AG04450 (cell line): Measurements from ENCODE around the gene CNTNAP5. TPM values are rescaled to one million over a fixed set of nuclear protein-coding genes. Genes with fewer than 3 reads are reported as not detected.

Experiments used
- CTCF ChIA-PET: fragments of 300-600, 350-600 bp; formaldehyde crosslinking; extraction: SDS; loops from one replicate; lab custom pipeline; 2022; ENCODE audit warnings: antibody characterized with exemption, inconsistent platforms; lab: Charles Lee
- POLR2A ChIA-PET: fragments of 350-600 bp; formaldehyde crosslinking; extraction: SDS; loops from one replicate; lab custom pipeline; 2021; ENCODE audit warnings: antibody characterized with exemption, inconsistent platforms; lab: Yijun Ruan, JAX
- DNase-seq: peaks from one replicate; pipeline ENCODE4 v3.0.0-alpha.2; 2011; ENCODE audit warnings: low read depth, low spot score
- H3K27ac ChIP-seq: one replicate; pipeline ENCODE4 v1.5.1; 2012; ENCODE audit warnings: low read depth, low read length, control low read depth
- H3K27me3 ChIP-seq: one replicate; pipeline ENCODE4 v1.6.0; 2012; ENCODE audit warnings: low read length; ENCODE audit not compliant: control insufficient read depth, insufficient read depth
- H3K4me3 ChIP-seq: 2 replicates; pipeline ENCODE4 v1.5.1; 2011; ENCODE audit warnings: mild to moderate bottlenecking, low read depth, low read length, control low read depth
- H3K9me3 ChIP-seq: 2 replicates; pipeline ENCODE4 v1.5.1; 2012; ENCODE audit warnings: low read length; ENCODE audit not compliant: control insufficient read depth, insufficient read depth
- CTCF ChIP-seq: IDR thresholded peaks from 2 replicates; pipeline ENCODE4 v1.5.1; 2011; ENCODE audit warnings: low read depth, low read length, control low read depth, inconsistent platforms
- polyA plus RNA-seq: library from polyadenylated mRNA; depleted of rRNA; stranded (reverse); fragments of >200 nt; gene quantifications from 2 replicates; pipeline ENCODE4 v1.2.3, GENCODE V29; 2011

Gene CNTNAP5
- polyA plus RNA-seq, 1 experiment, result not detected

GRCh38 chr2:124523096-124523495 is 498.0 kb downstream of the CNTNAP5 start:
- H3K4me3 ChIP-seq, result no peak overlapping the region
- no peak for TF ChIP-seq CTCF
- DNase-seq, result no peak
- H3K27ac ChIP-seq, result no peak overlapping the region
- ChIA-PET POLR2A (no interaction called here), CTCF (no interaction called here)
- H3K27me3 ChIP-seq, result no peaks in the 10 kb centered on the region
- peaks cover 7% of the 10 kb centered on the region for H3K9me3 ChIP-seq

GRCh38 chr2:124524155-124524915 is 499.2 kb downstream of the CNTNAP5 start:
- Histone ChIP-seq H3K27ac (no peak overlapping the region), H3K9me3 (peaks cover 4% of the 10 kb centered on the region), H3K4me3 (no peak overlapping the region), H3K27me3 (no peaks in the 10 kb centered on the region)
- CTCF ChIA-PET, result interaction anchor here (0.6 kb wide), 1 partner anchor 105 kb away, joined by 4 read pairs; no protein-coding TSS in a partner anchor
- POLR2A ChIA-PET, result no interaction called here
- TF ChIP-seq CTCF, result no peak
- DNase-seq, result no peak

GRCh38 chr2:124526221-124526620 is 501.1 kb downstream of the CNTNAP5 start:
- CTCF ChIA-PET, result no interaction called here
- no peak for DNase-seq
- POLR2A ChIA-PET, result no interaction called here
- Histone ChIP-seq H3K9me3 (peaks cover 17% of the 10 kb centered on the region), H3K27ac (no peak overlapping the region), H3K27me3 (no peaks in the 10 kb centered on the region), H3K4me3 (no peak overlapping the region)
- TF ChIP-seq CTCF, result no peak

GRCh38 chr2:124530203-124530602 is 505.1 kb downstream of the CNTNAP5 start:
- H3K4me3 ChIP-seq, result no peak overlapping the region
- H3K27ac ChIP-seq, result no peak overlapping the region
- no peak for DNase-seq
- no peaks in the 10 kb centered on the region for H3K27me3 ChIP-seq
- ChIA-PET CTCF (no interaction called here), POLR2A (no interaction called here)
- H3K9me3 ChIP-seq, result peaks cover 22% of the 10 kb centered on the region; the same call in 1 of the 2 replicates
- no peak for TF ChIP-seq CTCF

GRCh38 chr2:124533226-124533954 is 508.3 kb downstream of the CNTNAP5 start:
- ChIA-PET POLR2A (no interaction called here), CTCF (no interaction called here)
- no peak overlapping the region for H3K4me3 ChIP-seq
- no peak for TF ChIP-seq CTCF
- DNase-seq, result no peak
- H3K9me3 ChIP-seq, result peaks cover 35% of the 10 kb centered on the region; the same call in 1 of the 2 replicates
- H3K27me3 ChIP-seq, result no peaks in the 10 kb centered on the region
- no peak overlapping the region for H3K27ac ChIP-seq
